H1 (cell line): ENCODE measurements around the gene CSAD. TPM values are rescaled to one million over a fixed set of nuclear protein-coding genes. Genes with fewer than 3 reads are reported as not detected.

ENCODE experiments used
- BRCA1 ChIP-seq: IDR thresholded peaks from 2 replicates; pipeline ENCODE4 v1.6.1; 2012; ENCODE audit warnings: low read depth, low read length, improper control_type of control experiment
- NRF1 ChIP-seq: IDR thresholded peaks from 2 replicates; pipeline ENCODE4 v1.6.1; 2011; ENCODE audit warnings: mild to moderate bottlenecking, low read depth, low read length, improper control_type of control experiment
- TAF7 ChIP-seq: optimal IDR thresholded peaks from 2 replicates; pipeline ENCODE3; 2011; ENCODE audit warnings: low read depth, mild to moderate bottlenecking, inconsistent platforms, low read length, moderate library complexity, borderline replicate concordance
- polyA plus RNA-seq, 7 experiments: library from polyadenylated mRNA; depleted of rRNA in 3 of 7; stranded (reverse) in 5 of 7; unstranded in 2 of 7; fragments of >200 nt in 5 of 7; fragments of 200-250 nt in 2 of 7; gene quantifications; 1 replicate in 5 of 7; 2 replicates in 1 of 7; 4 replicates in 1 of 7; pipeline versions ENCODE4 v1.2.1 to v1.2.3, GENCODE V29; 2011 to 2013; ENCODE audit warnings: missing spikeins in 2 of 7, mixed read lengths in 2 of 7
- total RNA-seq: library from RNA; stranded (reverse); fragmentation: NEBNext Ultra II Directional; extraction: Animal tissue kit (Norgen Biotek cat#: 25700); gene quantifications from 2 replicates; pipeline ENCODE4 v1.2.1, GENCODE V29; 2021
- TF ChIP-seq, protein P1 (sequence below): fragments of 300-600 bp; sonication (generic); IDR thresholded peaks from 2 replicates; pipeline ENCODE4 v1.7.1; 2012; ENCODE audit warnings: low read length, moderate library complexity, mild to moderate bottlenecking, inconsistent platforms; ENCODE audit not compliant: insufficient replicate concordance

CSAD gene
- total and polyA plus RNA-seq, 2 of the 8 experiments (the other 6 are each of a cell fraction or from before 2014, with no cell fraction given): 8.8 to 11.3 TPM

DNA sequence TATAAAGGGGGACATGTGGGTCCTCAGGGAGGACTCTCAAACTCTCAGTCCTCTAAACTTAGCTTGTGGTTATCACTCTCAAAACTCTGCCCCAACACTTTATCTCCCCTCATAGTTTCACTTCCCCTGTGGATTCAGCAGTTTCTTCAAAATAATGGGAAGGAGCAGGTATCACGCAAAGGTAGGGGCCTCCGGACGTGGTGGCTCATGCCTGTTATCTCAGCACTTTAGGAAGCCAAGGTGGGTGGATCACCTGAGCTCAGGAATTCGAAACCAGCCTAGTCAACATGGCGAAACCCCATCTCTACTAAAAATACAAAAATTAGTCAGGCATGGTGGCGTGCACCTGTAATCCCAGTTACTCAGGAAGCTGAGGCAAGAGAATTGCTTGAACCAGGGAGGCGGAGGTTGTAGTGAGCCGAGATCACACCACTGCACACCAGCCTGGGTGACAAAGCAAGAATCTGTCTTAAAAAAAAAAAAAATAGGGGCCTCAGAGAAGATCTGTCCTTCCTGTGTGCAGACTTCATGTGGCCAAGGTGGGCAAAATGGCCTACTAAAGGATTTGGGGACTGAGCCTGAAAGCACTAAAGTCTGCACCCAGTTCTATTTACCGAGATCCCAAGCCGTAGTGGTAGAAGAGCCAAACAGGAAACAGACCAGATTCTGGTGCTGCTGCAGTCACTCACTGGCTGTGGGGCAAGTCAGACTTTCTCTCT, 19.9 kb upstream of the CSAD start (continued):
- TF ChIP-seq NRF1 (no peak), BRCA1 (no peak), TAF7 (no peak)
- TF ChIP-seq, protein P1, sequence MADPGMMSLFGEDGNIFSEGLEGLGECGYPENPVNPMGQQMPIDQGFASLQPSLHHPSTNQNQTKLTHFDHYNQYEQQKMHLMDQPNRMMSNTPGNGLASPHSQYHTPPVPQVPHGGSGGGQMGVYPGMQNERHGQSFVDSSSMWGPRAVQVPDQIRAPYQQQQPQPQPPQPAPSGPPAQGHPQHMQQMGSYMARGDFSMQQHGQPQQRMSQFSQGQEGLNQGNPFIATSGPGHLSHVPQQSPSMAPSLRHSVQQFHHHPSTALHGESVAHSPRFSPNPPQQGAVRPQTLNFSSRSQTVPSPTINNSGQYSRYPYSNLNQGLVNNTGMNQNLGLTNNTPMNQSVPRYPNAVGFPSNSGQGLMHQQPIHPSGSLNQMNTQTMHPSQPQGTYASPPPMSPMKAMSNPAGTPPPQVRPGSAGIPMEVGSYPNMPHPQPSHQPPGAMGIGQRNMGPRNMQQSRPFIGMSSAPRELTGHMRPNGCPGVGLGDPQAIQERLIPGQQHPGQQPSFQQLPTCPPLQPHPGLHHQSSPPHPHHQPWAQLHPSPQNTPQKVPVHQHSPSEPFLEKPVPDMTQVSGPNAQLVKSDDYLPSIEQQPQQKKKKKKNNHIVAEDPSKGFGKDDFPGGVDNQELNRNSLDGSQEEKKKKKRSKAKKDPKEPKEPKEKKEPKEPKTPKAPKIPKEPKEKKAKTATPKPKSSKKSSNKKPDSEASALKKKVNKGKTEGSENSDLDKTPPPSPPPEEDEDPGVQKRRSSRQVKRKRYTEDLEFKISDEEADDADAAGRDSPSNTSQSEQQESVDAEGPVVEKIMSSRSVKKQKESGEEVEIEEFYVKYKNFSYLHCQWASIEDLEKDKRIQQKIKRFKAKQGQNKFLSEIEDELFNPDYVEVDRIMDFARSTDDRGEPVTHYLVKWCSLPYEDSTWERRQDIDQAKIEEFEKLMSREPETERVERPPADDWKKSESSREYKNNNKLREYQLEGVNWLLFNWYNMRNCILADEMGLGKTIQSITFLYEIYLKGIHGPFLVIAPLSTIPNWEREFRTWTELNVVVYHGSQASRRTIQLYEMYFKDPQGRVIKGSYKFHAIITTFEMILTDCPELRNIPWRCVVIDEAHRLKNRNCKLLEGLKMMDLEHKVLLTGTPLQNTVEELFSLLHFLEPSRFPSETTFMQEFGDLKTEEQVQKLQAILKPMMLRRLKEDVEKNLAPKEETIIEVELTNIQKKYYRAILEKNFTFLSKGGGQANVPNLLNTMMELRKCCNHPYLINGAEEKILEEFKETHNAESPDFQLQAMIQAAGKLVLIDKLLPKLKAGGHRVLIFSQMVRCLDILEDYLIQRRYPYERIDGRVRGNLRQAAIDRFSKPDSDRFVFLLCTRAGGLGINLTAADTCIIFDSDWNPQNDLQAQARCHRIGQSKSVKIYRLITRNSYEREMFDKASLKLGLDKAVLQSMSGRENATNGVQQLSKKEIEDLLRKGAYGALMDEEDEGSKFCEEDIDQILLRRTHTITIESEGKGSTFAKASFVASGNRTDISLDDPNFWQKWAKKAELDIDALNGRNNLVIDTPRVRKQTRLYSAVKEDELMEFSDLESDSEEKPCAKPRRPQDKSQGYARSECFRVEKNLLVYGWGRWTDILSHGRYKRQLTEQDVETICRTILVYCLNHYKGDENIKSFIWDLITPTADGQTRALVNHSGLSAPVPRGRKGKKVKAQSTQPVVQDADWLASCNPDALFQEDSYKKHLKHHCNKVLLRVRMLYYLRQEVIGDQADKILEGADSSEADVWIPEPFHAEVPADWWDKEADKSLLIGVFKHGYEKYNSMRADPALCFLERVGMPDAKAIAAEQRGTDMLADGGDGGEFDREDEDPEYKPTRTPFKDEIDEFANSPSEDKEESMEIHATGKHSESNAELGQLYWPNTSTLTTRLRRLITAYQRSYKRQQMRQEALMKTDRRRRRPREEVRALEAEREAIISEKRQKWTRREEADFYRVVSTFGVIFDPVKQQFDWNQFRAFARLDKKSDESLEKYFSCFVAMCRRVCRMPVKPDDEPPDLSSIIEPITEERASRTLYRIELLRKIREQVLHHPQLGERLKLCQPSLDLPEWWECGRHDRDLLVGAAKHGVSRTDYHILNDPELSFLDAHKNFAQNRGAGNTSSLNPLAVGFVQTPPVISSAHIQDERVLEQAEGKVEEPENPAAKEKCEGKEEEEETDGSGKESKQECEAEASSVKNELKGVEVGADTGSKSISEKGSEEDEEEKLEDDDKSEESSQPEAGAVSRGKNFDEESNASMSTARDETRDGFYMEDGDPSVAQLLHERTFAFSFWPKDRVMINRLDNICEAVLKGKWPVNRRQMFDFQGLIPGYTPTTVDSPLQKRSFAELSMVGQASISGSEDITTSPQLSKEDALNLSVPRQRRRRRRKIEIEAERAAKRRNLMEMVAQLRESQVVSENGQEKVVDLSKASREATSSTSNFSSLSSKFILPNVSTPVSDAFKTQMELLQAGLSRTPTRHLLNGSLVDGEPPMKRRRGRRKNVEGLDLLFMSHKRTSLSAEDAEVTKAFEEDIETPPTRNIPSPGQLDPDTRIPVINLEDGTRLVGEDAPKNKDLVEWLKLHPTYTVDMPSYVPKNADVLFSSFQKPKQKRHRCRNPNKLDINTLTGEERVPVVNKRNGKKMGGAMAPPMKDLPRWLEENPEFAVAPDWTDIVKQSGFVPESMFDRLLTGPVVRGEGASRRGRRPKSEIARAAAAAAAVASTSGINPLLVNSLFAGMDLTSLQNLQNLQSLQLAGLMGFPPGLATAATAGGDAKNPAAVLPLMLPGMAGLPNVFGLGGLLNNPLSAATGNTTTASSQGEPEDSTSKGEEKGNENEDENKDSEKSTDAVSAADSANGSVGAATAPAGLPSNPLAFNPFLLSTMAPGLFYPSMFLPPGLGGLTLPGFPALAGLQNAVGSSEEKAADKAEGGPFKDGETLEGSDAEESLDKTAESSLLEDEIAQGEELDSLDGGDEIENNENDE: no peak
